Osteocyte (in vitro differentiated cells): ENCODE results near the gene XYLT1. TPM values are rescaled to one million over a fixed set of nuclear protein-coding genes. Genes with fewer than 3 reads are reported as not detected.

Experiments
- DNase-seq: peaks from one replicate; pipeline ENCODE4 v3.0.0; 2021; ENCODE audit warnings: mixed read lengths; ENCODE audit not compliant: unreplicated experiment; ENCODE audit errors: extremely low spot score
- H3K27ac Mint-ChIP-seq: one replicate; pipeline ENCODE4 v1.8.0; 2021; ENCODE audit warnings: mild to moderate bottlenecking, mixed read lengths; ENCODE audit not compliant: unreplicated experiment
- H3K27me3 Mint-ChIP-seq: one replicate; pipeline ENCODE4 v1.8.0; 2021; ENCODE audit warnings: mixed read lengths; ENCODE audit not compliant: unreplicated experiment
- H3K36me3 Mint-ChIP-seq: one replicate; pipeline ENCODE4 v1.8.0; 2021; ENCODE audit warnings: mixed read lengths; ENCODE audit not compliant: unreplicated experiment
- H3K4me1 Mint-ChIP-seq: one replicate; pipeline ENCODE4 v1.8.0; 2021; ENCODE audit warnings: mixed read lengths; ENCODE audit not compliant: unreplicated experiment
- H3K4me3 Mint-ChIP-seq: one replicate; pipeline ENCODE4 v1.8.0; 2021; ENCODE audit warnings: mild to moderate bottlenecking, moderate library complexity, mixed read lengths; ENCODE audit not compliant: unreplicated experiment
- H3K9me3 Mint-ChIP-seq: one replicate; pipeline ENCODE4 v1.8.0; 2021; ENCODE audit warnings: mixed read lengths; ENCODE audit not compliant: unreplicated experiment
- total RNA-seq: library from RNA; stranded (reverse); gene quantifications from 2 replicates; pipeline ENCODE4 v1.2.1, GENCODE V29; 2021
- TF ChIP-seq, protein P1 (sequence below): fragments of 200-600 bp; sonication (generic); IDR thresholded peaks from 2 replicates; pipeline ENCODE4 v1.5.0; 2021; ENCODE audit warnings: antibody characterized with exemption, mild to moderate bottlenecking, moderate library complexity

XYLT1 gene
- total RNA-seq, 1 donor from 2014 or later, result 11.1 TPM

- no peak for DNase-seq
- peaks cover 32% of the 10 kb centered on the region for H3K4me1 Mint-ChIP-seq
- no peak overlapping the region for H3K27ac Mint-ChIP-seq
- H3K36me3 Mint-ChIP-seq, result no peaks in the 10 kb centered on the region
- H3K4me3 Mint-ChIP-seq, result no peak overlapping the region
- no peaks in the 10 kb centered on the region for H3K27me3 Mint-ChIP-seq
- no peaks in the 10 kb centered on the region for H3K9me3 Mint-ChIP-seq
- TF ChIP-seq, protein P1, sequence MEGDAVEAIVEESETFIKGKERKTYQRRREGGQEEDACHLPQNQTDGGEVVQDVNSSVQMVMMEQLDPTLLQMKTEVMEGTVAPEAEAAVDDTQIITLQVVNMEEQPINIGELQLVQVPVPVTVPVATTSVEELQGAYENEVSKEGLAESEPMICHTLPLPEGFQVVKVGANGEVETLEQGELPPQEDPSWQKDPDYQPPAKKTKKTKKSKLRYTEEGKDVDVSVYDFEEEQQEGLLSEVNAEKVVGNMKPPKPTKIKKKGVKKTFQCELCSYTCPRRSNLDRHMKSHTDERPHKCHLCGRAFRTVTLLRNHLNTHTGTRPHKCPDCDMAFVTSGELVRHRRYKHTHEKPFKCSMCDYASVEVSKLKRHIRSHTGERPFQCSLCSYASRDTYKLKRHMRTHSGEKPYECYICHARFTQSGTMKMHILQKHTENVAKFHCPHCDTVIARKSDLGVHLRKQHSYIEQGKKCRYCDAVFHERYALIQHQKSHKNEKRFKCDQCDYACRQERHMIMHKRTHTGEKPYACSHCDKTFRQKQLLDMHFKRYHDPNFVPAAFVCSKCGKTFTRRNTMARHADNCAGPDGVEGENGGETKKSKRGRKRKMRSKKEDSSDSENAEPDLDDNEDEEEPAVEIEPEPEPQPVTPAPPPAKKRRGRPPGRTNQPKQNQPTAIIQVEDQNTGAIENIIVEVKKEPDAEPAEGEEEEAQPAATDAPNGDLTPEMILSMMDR, result no peak
Measured at GRCh38 chr16:17414916-17415315, 55.8 kb downstream of the XYLT1 start.

- H3K27ac Mint-ChIP-seq, result no peak overlapping the region
- H3K9me3 Mint-ChIP-seq, result no peaks in the 10 kb centered on the region
- H3K36me3 Mint-ChIP-seq, result no peaks in the 10 kb centered on the region
- peaks cover 32% of the 10 kb centered on the region for H3K4me1 Mint-ChIP-seq
- no peak for DNase-seq
- H3K4me3 Mint-ChIP-seq, result no peak overlapping the region
- no peaks in the 10 kb centered on the region for H3K27me3 Mint-ChIP-seq
- TF ChIP-seq, protein P1, result no peak
Measured at GRCh38 chr16:17414421-17414820, 56.3 kb downstream of the XYLT1 start.

- Mint-ChIP-seq H3K27ac (no peak overlapping the region), H3K9me3 (no peaks in the 10 kb centered on the region), H3K27me3 (no peaks in the 10 kb centered on the region), H3K36me3 (no peaks in the 10 kb centered on the region), H3K4me1 (peaks cover 32% of the 10 kb centered on the region), H3K4me3 (no peak overlapping the region)
- TF ChIP-seq, protein P1, result no peak
- no peak for DNase-seq
Measured at GRCh38 chr16:17413508-17413907, 57.3 kb downstream of the XYLT1 start.

GRCh38 chr16:17412791-17413190, 58.0 kb downstream of the XYLT1 start:
- peaks cover 31% of the 10 kb centered on the region for H3K4me1 Mint-ChIP-seq
- no peak for DNase-seq
- no peaks in the 10 kb centered on the region for H3K9me3 Mint-ChIP-seq
- no peaks in the 10 kb centered on the region for H3K36me3 Mint-ChIP-seq
- H3K27ac Mint-ChIP-seq, result no peak overlapping the region
- no peaks in the 10 kb centered on the region for H3K27me3 Mint-ChIP-seq
- TF ChIP-seq, protein P1, result no peak
- H3K4me3 Mint-ChIP-seq, result no peak overlapping the region

DNA sequence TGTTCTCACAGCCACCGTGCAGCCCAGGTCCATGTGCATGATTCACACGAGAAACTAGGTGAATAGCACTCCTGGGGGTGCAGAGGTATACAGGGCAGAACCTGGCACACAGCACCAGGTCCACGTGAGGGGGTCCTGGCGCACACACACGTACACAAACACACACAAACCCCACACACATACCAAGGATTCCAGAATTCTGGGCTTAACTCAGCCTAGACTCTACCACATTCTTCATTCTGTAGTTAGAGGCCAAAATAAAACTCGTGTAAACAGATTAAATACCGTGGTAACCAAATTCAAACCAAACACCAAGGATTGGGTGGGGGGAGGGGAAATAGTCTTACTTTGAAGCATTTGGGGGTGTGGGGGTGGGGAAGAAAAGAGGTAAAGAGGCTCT, 58.5 kb downstream of the XYLT1 start:
- no peak for DNase-seq
- H3K27ac Mint-ChIP-seq, result peak overlapping the region; percentile 19

More for the DNA sequence above, 58.5 kb downstream of the XYLT1 start:
- Mint-ChIP-seq H3K9me3 (no peaks in the 10 kb centered on the region), H3K4me1 (peaks cover 25% of the 10 kb centered on the region), H3K4me3 (no peak overlapping the region), H3K36me3 (no peaks in the 10 kb centered on the region), H3K27me3 (no peaks in the 10 kb centered on the region)
- TF ChIP-seq, protein P1, result no peak
